WTC11 (cell line): ENCODE data around the gene CIT.

Source experiments
- CBFB ChIP-seq: sonication (generic); formaldehyde crosslinking; IDR thresholded peaks from 2 replicates; pipeline ENCODE4 v1.8.1; 2022; ENCODE audit warnings: mild to moderate bottlenecking, low read depth, missing genetic modification reagents
- NFYB ChIP-seq: sonication (generic); formaldehyde crosslinking; conservative IDR thresholded peaks from 2 replicates; pipeline ENCODE4 v1.8.0; 2022; ENCODE audit warnings: low read depth, missing genetic modification reagents
- SP1 ChIP-seq: sonication (generic); formaldehyde crosslinking; conservative IDR thresholded peaks from 2 replicates; pipeline ENCODE4 v1.8.1; 2022; ENCODE audit warnings: missing genetic modification reagents
- ZNF138 ChIP-seq: sonication (generic); formaldehyde crosslinking; conservative IDR thresholded peaks from 2 replicates; pipeline ENCODE4 v1.8.1; 2022; ENCODE audit warnings: mild to moderate bottlenecking, moderate library complexity, missing genetic modification reagents
- TF ChIP-seq, protein P1 (sequence below): fragments of 250-450 bp; sonication (Bioruptor Pico); IDR thresholded peaks from 2 replicates; pipeline ENCODE4 v1.9.0; 2021; ENCODE audit warnings: mild to moderate bottlenecking

DNA sequence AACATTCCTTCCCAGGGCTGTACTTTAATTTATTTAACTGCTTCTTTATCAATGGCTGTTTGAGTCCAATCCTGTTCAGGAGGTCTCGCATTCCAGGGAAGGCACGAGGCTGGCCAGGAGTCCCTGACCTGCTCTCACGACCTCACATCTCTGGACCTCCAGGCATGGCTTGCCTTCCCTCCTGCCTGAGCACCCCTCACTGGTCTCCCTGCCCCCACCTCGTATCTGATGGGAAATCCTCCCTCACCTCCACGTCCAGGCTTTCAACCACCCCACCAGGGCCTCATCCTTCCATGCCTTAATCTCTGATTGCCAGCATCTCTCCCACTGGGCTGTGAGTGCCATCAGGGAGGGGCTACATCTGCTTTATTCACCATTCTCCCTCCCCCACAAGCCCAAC is 180.2 kb downstream of the CIT start:
- no peak for TF ChIP-seq ZNF138 (CRISPR knock-in tag)
- TF ChIP-seq SP1 (CRISPR knock-in tag): no peak
- TF ChIP-seq, protein P1, sequence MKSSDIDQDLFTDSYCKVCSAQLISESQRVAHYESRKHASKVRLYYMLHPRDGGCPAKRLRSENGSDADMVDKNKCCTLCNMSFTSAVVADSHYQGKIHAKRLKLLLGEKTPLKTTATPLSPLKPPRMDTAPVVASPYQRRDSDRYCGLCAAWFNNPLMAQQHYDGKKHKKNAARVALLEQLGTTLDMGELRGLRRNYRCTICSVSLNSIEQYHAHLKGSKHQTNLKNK (CRISPR knock-in tag): no peak
- no peak for TF ChIP-seq CBFB (CRISPR knock-in tag)
- TF ChIP-seq NFYB (CRISPR knock-in tag): no peak
